GM11168 (cell line): ENCODE data around the gene LPCAT4.
"Not testable (repeated sequence)": the region's sequence is repeated elsewhere in the genome, so short reads cannot be mapped to it uniquely, and the experiment has no call there.

Experiments used
- in situ Hi-C: fragments of 300-500 bp; cut with MboI; formaldehyde crosslinking; loops from one replicate; pipeline ENCODE4 v1.12.0; 2022; ENCODE audit warnings: low sequenced_read_pairs; ENCODE audit not compliant: unreplicated experiment

Gene LPCAT4

GRCh38 chr15:34367101-34368081 lies at the start of gene LPCAT4:
TSS of gene LPCAT4 (minus strand) at chr15:34367196. CDS start at chr15:34367100, 96 bp downstream.
- in situ Hi-C loops, result no loop called here

DNA sequence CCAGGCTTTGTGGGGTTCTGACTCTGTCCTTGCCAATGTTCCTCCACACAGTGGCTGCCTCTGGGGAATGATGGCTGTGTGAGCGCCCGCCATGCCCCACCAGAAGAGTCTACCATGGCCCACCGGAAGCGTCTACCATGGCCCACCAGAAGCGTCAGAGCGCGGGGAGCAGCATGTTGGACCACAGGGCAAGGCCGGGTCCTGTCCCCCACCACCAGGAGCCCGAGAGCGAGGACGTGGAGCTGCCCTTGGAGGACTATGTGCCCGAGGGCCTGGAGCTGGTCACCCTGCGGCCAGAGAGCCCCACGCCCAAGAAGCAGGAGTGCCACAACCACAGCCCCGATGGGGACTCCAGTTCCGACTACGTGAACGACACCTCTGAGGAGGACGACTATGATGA lies 42.5 kb upstream of the LPCAT4 start:
- in situ Hi-C loops, result not testable (repeated sequence)

GRCh38 chr15:34408973-34409372 lies 42.0 kb upstream of the LPCAT4 start:
- in situ Hi-C loops, result not testable (repeated sequence)

DNA sequence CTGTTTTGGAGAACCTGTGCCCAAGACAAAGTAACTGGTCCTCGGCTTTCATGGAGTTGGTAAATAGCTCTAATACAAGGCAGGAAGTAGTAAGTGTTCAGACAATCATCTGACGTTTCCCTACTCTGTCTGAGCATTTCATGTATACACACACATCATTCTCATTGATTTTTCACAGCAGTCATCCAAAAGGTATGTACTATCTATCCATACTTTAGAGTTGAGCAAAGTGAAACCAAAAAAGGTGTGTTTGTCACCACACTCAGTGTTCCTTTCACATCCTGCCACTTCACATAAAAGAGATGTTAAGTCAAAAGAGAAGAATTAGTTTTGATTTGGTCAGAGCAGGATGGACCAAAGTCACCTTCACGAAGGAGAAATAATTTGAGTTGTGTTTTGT lies 36.9 kb upstream of the LPCAT4 start:
- in situ Hi-C loops, result not testable (repeated sequence)

DNA sequence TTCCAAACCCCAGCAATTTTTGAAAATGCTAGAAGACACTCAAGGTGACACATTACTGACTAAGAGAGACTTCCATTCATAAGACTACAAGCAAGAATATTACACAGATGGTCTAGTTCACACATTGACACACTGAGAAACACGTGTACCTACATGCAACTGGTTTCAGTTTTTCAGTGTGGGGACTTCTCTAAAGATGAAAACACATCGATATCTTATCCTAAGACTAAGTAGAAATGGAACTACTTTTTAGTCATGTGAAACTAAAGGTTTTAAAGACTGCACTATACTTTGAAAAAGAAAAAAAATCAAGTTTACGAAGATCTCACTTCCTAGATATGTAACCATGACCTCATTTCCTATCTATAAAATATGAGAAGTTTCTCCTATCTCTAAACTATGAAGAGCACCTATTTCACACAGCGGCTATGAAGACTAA lies 36.2 kb upstream of the LPCAT4 start:
- in situ Hi-C loops, result not testable (repeated sequence)

DNA sequence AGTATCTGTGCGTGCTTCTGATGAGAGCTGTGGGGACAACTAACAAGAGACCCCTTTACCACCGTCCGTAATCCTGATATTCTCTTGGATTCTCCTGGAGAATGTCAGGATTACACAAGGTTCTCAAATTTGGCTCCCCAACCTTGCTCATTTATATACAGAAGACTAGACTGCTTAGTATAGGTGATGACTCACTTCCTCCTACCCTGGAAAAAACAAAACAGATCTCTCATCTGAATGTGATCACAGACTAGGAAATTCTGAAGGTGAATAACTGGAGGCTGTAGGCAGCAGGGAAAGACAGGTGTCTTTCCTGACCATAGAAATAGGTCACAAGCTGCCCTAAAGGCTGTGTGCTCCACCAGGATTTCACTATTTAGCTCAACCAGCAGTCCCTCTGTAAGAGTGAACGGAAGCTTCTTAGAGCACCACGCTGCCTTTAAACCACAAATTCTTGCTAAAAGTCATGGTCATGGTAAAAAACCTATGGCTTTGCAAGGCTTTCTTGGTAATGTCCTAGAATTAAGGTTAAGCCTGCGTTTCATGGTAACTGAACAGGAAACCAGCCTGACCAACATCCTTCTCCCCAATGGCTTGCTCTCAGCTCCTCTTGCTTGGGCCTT lies 30.8 kb upstream of the LPCAT4 start:
- in situ Hi-C loops, result not testable (repeated sequence)

- in situ Hi-C loops, result not testable (repeated sequence)
Observed at GRCh38 chr15:34392981-34393380, 26.0 kb upstream of the LPCAT4 start.

DNA sequence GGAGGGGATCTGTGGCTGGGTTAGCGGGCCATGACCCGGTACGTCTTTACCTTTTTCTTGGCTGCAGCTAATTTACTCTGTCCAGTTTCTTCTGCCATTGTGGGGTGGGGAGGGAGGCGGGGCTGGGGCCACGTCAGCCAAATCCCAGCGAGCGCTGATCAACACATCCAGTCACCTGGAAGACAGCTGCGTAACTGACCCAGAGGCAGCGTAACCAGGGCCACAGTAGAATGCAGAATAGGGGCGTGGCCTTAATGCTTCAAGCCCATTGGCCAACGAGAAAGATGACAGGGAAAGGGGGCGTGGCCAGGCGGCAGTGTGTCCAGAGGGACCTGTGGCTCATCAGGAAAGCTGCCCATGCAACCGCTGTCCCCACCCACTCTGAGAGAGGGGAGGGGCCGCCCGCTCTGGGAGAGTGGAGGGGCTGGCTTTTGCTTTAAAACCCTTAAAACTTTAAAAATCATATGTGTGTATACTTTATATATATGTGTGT lies 22.6 kb upstream of the LPCAT4 start:
- in situ Hi-C loops, result not testable (repeated sequence)

DNA sequence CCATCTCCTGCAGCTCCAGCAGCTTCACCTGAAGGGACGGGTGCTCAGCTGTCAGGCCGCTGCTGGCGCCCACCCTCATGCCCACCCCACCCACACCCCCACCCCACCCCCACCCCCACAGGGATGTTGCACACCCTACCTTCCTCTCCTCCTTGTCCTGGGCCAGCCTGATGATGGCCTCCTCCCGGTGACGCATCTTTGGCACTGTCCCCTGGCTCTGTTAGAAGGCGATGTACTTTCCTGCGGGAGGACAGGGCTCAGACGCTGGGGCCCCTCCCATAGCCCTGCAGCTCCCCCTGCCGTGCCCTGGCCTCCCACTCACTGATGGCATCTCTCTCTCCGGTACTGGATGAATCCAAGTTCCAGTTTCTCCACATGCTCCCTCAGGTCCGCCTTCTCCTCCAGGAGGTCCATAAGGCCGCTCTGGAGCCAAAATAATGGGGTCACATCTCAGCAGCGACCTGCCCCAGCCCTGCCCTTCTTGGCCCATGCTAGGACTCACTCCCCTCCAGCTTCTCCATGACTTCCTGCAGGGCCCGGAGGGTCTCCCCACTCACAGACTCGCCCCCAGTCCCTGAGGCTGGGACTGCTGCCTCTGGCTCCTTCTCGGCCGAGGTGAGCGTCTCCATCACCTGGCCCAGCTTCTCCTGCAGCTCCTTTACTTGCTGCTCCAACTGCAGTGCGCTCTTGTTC lies 15.0 kb upstream of the LPCAT4 start:
- in situ Hi-C loops, result not testable (repeated sequence)

DNA sequence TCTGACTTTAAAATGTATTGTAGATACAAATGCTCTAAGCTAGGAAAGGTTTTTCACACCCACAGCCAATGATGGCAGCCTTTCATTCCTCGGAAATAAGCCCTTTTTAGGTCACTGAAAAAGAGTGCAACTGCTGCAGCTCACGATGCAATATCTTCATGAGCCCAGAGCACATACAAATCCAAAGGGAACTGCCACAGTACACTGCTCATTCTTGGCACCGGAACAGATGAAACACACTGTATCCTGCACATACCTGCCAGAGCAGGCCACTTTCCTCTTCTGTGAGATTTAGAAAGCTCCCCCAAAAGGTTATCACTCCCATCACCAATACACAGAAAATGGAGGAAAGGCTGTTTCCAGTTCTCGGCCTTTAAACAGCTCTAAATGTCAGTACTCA lies 13.5 kb upstream of the LPCAT4 start:
- in situ Hi-C loops, result not testable (repeated sequence)

GRCh38 chr15:34376856-34377255 lies 9.9 kb upstream of the LPCAT4 start:
- in situ Hi-C loops, result no loop called here

DNA sequence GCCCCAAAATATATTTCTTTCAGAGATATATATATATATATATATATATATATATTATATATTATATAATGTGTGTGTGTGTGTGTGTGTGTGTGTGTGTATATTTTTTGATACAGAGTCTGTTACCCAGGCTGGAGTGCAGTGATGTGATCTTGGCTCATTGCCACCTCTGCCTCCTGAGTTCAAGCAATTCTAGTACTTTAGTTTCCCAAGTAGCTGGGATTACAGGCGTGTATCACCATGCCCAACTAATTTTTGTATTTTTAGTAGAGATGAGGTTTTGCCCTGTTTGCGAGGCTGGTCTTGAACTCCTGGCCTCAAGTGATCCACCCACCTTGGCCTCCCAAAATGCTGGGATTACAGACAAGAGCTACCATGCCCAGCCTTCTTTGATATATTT lies 8.5 kb upstream of the LPCAT4 start:
- in situ Hi-C loops, result not testable (repeated sequence)

- in situ Hi-C loops, result no loop called here
Observed at GRCh38 chr15:34374816-34375215, 7.8 kb upstream of the LPCAT4 start.

DNA sequence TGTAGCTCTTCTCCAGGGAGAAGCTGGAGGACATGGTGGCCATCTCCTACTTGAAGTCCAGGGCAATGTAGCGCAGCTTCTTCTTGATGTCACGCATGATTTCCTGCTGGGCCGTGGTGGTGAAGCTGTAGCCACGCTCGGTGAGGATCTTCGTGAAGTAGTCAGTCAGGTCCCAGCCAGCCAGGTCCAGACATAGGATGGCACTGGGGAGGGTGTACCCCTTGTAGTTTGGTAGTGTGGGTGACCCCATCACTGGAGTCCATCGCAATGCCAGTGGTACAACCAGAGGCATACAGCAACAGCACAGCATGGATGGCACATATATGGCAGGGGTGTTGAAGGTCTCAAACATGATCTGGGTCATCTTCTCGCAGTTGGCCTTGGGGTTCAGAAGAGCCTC lies 7.0 kb upstream of the LPCAT4 start:
- in situ Hi-C loops, result no loop called here

- in situ Hi-C loops, result no loop called here
Observed at GRCh38 chr15:34370643-34371042, 3.6 kb upstream of the LPCAT4 start.

- in situ Hi-C loops, result no loop called here
Observed at GRCh38 chr15:34370129-34370528, 3.1 kb upstream of the LPCAT4 start.

DNA sequence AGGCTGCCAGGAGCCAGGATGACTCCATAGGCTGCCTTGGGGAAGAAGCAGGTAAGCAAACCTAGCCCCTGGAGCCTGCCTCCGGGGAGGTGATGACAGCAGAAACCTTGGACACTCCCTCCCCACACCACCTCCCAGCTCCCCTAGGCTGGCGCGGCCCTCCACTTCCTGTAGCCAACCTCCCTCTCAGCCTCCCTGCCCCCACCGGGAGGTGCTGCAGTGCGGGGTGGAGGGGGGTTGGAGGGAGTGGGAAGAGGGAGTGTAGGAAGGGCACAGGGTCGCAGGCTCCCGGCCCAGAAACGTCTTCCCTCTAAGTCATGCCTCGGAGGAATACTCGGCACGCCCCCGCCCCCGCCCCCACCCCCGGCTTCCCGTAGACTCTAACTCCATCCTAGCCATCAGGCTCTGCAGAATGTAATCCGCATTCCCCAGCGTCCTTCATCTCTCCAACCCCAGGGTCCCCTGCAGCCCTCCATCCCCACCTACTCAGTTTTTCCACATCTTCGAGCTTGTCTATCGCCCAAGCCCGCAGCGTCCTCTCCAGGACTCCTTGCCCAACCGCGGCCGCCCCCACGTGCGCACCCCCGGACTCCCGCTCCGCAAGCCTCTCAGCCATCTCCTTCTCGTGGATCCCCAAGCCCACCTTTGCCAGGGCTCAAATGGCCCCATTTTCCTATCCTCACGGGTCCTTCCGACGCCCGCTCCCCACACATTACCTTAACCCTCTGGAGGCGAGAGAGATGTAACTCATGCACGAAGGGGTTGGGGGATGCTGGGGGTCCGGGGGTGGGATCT lies 528 bp downstream of the LPCAT4 start:
- in situ Hi-C loops, result no loop called here

DNA sequence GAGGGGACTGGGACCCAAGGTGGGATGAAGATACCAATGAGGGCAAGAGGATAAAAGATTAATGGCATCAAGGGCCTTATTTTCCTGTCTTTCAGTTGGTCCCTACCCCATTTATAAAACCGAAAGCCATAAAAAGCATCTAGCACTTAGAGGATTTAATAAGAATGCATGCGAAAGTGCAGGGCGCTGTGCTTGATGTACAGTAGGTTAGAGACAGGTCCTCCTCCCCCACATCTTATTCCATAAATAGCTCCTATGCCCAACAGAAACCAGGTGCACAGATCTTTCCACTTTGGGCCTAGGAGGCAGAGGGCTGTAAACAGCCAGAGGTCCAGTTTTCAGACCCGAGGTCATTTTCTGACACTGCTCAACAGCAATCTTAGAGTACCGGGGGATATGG lies 1.2 kb downstream of the LPCAT4 start:
- in situ Hi-C loops, result no loop called here

DNA sequence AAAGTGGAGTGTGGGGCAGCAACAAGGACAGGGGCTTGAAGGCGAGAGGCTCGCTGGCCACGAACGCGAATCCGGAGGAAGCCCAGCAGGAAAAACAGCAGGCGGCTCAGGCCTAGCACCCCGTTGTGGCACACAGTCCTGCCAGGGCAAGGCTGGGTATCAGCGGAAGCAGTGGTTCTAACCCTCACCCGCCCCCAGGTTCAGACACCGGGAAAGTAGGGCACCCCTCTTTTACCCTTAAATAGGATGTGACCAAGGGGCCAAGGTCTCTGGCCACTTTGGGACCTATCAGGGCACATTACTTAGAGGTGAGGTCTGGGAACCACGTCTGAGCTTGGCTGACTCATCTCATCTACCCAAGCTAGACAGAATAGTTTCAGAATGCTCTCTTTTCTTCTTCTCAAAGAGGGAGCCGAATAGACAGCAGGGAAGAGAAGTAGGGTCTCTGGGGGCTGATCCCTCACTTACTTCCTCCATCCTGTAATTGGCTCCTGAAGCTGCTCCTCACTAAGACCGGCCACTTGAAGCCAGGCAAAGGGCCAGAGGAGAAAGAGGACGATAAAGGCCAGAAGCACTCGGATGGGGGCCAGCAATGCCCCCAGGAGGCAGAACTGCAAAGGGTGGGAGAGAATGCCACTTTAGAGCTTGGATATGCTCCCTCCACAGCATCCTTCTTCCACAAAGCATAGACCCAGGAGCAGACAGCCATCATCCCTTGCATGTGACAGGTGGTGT lies 1.7 kb downstream of the LPCAT4 start:
- in situ Hi-C loops, result no loop called here
